OCI-M1 (cell line): ENCODE data around the gene RUFY3.
"Not testable (repeated sequence)": the region's sequence is repeated elsewhere in the genome, so short reads cannot be mapped to it uniquely, and the experiment has no call there.

Experiments used
- DNase-seq: peaks from one replicate; lab custom pipeline; 2025; lab: John Stamatoyannopoulos, UW

The RUFY3 gene

GRCh38 chr4:70721747-70722146 is at the start of gene RUFY3:
TSS of gene RUFY3 (plus strand) at chr4:70721964. CDS start at chr4:70722574, 610 bp downstream.
- peak; percentile 46 for DNase-seq

- DNase-seq = no peak
Observed at GRCh38 chr4:70674191-70674590, 47.6 kb upstream of the RUFY3 start.

GRCh38 chr4:70674731-70675130 is 47.0 kb upstream of the RUFY3 start:
- no peak for DNase-seq

GRCh38 chr4:70676554-70677090 is 45.1 kb upstream of the RUFY3 start:
- DNase-seq = no peak

- no peak for DNase-seq
Observed at GRCh38 chr4:70678383-70678999, 43.3 kb upstream of the RUFY3 start.

- no peak for DNase-seq
Observed at GRCh38 chr4:70680934-70681333, 40.8 kb upstream of the RUFY3 start.

GRCh38 chr4:70681704-70682103 is 40.1 kb upstream of the RUFY3 start:
- DNase-seq = no peak

GRCh38 chr4:70682142-70682541 is 39.6 kb upstream of the RUFY3 start:
- DNase-seq = not testable (repeated sequence)

GRCh38 chr4:70687392-70687791 is 34.4 kb upstream of the RUFY3 start:
- no peak for DNase-seq

- DNase-seq = peak; percentile 99
Observed at GRCh38 chr4:70687821-70688794, 33.7 kb upstream of the RUFY3 start, which contains the start of gene UTP3. TSS of gene UTP3 (plus strand) at chr4:70688532. CDS start at chr4:70688678, 146 bp downstream.

- peak; percentile 47 for DNase-seq
Observed at GRCh38 chr4:70688795-70689231, 33.0 kb upstream of the RUFY3 start.

GRCh38 chr4:70691661-70692060 is 30.1 kb upstream of the RUFY3 start:
- no peak for DNase-seq

- not testable (repeated sequence) for DNase-seq
Observed at GRCh38 chr4:70694633-70695032, 27.1 kb upstream of the RUFY3 start.

- DNase-seq = not testable (repeated sequence)
Observed at GRCh38 chr4:70698435-70698834, 23.3 kb upstream of the RUFY3 start.

- no peak for DNase-seq
Observed at GRCh38 chr4:70700712-70701111, 21.1 kb upstream of the RUFY3 start.

- no peak for DNase-seq
Observed at GRCh38 chr4:70701271-70701670, 20.5 kb upstream of the RUFY3 start.

GRCh38 chr4:70702592-70702991 is 19.2 kb upstream of the RUFY3 start:
- DNase-seq = not testable (repeated sequence)

GRCh38 chr4:70703619-70704214 is 18.0 kb upstream of the RUFY3 start:
- DNase-seq = peak; percentile 64

- DNase-seq = peak; percentile 91
Observed at GRCh38 chr4:70704215-70704930, 17.4 kb upstream of the RUFY3 start.

GRCh38 chr4:70704931-70705182 is 16.9 kb upstream of the RUFY3 start:
- DNase-seq = no peak

GRCh38 chr4:70705183-70706043 is 16.4 kb upstream of the RUFY3 start:
- peak; percentile 83 for DNase-seq
